GM19240 (cell line): ENCODE results near the gene CLDN24.

ENCODE experiments used
- DNase-seq: peaks from one replicate; pipeline ENCODE4 v3.0.0; 2011; ENCODE audit warnings: low spot score; ENCODE audit not compliant: insufficient read length

The CLDN24 gene

GRCh38 chr4:183323295-183323694, 1.1 kb upstream of the CLDN24 start:
- DNase-seq, result no peak

DNA sequence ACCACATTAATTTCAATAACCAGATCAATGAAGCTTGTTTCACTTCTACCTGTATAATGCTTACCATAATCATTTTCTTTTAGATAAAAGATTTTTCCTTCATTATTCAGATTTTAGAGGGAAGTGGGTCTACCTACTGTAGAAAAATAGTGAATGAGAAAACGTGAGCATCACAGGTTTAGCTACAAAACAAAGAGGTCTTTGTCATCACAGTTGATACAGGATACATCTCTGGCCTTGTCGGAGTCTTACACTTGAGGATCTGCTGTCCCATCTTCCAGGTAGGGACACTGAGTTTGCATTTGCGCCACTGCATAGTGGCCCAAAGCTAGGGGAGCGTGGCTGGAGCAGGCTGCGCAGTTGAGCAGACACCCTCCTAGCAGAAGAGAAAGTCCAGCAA, 710 bp downstream of the CLDN24 start:
- DNase-seq, result no peak

DNA sequence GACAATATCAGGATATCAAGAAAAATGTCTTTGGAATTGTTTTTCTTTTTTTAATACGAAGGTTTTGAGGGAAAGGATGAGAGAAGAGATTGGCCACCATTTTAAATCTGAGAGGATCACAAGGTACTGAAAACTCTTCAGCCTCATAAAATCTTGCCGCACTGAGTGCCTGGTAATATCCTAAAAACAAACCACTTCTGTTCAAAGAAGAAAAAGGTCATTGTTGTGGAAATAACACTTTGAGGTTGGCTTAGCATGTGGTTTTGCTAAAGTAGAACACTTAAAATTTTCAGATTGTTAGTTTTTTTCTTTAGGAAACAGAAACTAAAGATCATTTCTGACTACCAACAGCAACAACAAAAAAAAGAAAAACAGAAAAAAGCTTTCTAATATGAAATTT, 1.1 kb downstream of the CLDN24 start:
- no peak for DNase-seq

DNA sequence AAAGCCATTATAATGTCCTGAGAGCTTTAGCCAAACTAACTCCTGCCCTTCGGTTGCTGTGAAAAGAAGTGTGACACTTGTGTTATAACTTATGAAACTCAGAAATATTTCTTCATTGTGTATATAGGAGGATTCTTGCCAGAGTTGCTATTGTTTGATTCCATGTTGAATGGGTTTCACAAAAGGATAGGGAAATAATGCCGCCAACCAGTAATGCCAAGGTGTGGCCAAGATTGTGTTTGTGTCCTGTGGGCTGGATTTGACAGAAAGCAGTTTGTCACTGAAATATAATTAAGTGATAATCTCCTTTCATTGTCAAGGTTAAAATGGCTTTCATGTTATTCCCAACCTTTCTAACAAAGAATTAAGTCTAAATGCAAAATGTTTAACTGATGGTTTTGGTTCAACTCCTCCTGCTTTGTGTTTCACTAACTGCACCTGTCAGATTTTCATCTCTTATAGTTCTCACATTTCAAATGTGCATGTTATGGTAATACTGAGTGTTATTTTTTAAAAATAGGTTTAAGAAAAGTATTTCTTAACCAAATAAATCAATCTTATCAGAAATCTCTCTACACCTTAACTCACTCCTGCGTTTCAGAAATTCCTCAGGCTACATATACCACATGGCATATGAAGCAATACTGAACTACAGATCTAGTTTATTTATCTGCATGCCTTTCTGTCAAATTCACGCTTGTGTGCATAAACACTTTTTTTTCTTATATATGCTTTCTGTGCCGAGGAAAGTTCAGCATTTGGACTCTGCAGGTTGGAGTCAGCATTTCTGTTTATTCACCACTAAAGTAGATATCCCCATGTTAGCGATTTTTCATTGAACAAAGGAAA, 1.8 kb downstream of the CLDN24 start, which contains the start of gene CLDN22:
TSS of gene CLDN22 (minus strand) at position 66 of the 849 bp plus-strand sequence. CDS start at position 8, 58 bp downstream.
- no peak for DNase-seq

- no peak for DNase-seq
Measured at GRCh38 chr4:183318656-183319055, 3.6 kb downstream of the CLDN24 start.

DNA sequence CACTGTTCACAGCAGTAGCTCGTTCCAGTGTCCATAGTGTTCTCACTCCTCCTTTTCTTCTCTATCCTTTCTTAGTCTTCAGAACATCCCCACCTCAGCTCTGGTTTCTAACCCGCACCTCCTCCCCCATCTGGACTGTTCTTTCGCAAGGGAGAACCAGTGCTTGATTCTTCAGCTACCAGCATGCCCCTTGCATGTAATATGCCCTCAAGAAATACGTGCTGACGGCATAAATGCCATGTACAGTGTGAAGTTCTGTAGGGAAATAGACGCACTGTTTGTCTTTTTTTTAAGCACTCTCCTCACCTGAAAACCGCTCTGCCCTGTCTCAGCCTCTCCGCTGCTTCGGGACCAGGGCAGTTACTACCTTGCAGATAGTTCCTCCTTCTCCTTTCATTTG, 7.4 kb downstream of the CLDN24 start:
- no peak for DNase-seq

DNA sequence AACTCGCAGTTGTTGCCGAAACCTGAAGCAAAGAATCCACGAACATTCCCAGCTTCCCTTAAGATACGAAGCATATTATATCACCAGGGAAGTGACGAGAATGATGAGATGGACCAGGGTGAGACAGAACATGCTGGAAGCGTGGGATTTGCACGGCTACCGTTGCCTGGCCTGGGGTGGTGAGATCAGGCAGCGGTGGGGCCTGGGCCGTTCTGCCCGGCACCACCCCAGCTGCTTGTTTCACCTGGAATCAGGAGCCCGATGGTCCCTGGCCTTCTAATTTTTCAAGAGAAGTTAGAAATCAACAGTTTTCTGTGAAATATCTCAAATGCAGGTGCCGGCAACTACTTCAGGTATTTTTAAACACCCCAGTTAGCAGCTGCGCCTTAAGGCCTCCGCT, 7.9 kb downstream of the CLDN24 start:
- no peak for DNase-seq

GRCh38 chr4:183312841-183313240, 9.4 kb downstream of the CLDN24 start:
- DNase-seq, result no peak

DNA sequence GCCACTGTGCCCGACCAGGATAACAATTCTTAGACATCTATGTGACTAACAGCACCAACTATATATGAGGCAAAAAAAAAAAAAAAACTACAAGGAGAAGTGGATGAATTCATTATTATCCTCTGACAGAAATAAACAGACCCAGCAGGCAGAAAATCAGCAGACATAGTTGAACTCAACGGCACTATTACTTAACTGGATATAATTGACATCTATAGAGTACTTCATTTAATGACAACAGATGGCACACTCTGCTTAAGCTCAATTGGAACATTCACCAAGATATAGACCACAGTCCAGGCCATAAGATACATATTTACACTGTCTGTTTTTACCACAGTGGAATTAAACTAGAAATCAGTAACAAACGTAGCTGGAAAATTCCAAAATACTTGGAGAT, 15.4 kb downstream of the CLDN24 start:
- no peak for DNase-seq

- DNase-seq, result no peak
Measured at GRCh38 chr4:183304538-183304937, 17.7 kb downstream of the CLDN24 start.

- DNase-seq, result no peak
Measured at GRCh38 chr4:183304067-183304466, 18.2 kb downstream of the CLDN24 start.

GRCh38 chr4:183303301-183303700, 18.9 kb downstream of the CLDN24 start:
- no peak for DNase-seq

GRCh38 chr4:183300655-183301054, 21.6 kb downstream of the CLDN24 start:
- DNase-seq, result no peak

- DNase-seq, result no peak
Measured at GRCh38 chr4:183300070-183300469, 22.2 kb downstream of the CLDN24 start.

DNA sequence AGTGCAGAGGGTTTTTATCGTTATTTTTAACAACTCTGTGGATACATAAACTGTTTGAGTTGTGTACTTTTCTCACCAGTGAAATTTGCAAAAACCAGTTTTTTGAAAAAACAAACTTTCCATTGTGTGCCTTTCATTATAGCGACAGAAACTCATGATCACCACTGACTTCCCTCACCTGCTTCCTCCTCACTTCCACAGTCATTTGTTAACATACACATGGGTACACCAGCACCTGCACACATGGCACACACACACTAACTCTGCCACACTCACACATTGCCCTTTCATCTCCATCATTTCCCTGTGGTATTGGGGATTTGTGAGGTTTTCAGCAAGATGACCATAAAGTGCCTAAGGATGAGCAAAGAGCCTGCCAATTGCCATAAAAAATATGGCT, 22.8 kb downstream of the CLDN24 start:
- no peak for DNase-seq

GRCh38 chr4:183297675-183298074, 24.6 kb downstream of the CLDN24 start:
- DNase-seq, result no peak

DNA sequence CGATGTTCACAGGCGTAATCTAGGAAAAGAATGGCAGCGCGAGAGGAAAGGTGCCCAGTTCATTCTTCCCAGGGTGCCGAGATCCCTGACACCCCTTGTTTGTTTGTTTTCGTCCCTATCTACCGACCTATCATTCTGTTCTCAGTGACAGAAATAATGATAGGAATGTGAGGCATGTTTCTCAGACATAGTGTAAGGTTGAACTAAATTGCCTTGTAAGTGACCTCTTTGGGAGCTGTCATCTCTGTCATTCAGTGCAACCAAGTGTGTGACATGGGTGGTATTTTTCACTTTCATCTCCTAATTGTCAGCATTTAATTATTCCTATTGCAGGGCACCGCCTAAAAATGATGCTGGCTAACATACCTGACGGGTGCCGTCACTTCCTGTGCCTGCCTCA, 26.5 kb downstream of the CLDN24 start:
- DNase-seq, result no peak

GRCh38 chr4:183291070-183291469, 31.2 kb downstream of the CLDN24 start:
- DNase-seq, result no peak

GRCh38 chr4:183289688-183290087, 32.5 kb downstream of the CLDN24 start:
- no peak for DNase-seq

DNA sequence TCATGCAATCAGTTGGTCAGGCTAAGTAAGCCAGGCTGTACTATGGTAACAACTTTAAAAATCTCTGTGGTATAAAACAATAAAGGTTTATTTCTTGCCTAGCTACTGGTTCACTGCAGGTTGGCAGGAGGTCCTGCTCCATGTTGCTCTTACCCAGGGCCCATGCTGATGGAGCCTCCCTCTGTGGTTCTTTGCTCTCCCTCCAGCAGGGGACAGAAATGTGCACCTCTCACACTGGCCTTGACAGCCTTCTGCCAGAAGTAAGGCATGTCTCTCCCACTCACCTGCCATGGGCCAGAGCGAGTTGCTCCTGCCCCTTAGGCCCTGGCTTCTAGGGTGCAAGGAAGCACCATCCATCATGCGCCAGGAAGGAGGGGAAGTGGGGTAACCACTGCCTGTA, 33.3 kb downstream of the CLDN24 start:
- DNase-seq, result no peak

DNA sequence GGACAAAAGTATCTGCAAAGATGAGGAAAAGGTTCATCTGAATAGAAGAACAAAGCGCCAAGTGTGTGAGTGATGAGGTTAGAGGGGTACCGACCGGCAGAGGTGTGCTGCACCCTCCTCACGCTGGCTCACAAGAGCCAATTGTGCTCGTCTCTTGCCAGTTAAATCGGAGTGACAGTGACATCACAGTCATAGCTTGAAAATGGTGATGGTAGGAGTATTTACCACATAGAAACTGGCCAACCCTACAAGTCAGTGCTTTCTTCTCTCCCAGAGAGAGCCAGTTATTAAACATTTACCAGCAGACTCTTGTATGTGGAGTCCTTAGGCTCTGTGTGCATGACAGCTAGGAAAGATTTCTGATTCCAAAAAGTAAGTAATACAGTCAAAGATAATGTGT, 34.5 kb downstream of the CLDN24 start:
- DNase-seq, result no peak

- no peak for DNase-seq
Measured at GRCh38 chr4:183287309-183287659, 34.9 kb downstream of the CLDN24 start.

DNA sequence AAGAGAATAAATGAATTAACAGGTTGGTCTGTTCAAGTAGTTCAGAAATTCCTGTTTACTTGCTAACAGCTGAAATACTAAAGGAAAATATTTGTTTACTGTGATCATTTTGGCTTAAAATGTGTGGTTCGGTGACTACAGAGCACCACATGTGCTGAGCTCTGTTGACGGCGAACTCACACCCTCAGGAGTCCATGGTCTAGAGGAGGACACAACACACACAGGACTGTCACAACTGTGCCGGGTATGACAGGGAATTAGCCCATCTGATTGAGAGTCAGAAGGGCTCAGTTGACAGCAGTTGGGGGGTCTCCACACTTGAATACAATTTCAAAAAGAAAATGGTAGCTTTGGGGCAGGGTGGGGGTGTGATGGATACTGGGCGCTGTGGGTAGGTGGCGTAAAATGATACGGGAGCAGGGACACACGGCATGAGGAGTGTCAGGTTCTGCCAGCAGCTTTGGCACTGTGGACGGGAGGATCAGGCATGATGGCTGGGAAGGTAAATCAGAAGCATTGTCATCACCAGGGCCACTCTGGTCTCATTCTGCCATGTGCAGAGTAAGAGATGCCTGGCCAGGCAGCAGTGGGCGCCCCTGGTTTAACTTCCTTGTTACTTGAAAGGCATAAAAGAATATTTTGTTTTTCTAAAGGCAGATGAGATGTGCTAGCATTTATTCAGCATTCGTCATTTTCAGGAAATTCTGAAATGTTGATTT, 35.5 kb downstream of the CLDN24 start:
- DNase-seq, result no peak
